Measurements from ENCODE around the gene MOCS2. TPM values are rescaled to one million over a fixed set of nuclear protein-coding genes. Genes with fewer than 3 reads are reported as not detected.
A peak's percentile ranks its signal among the peaks of the same experiment; 100 is the strongest.
"Not testable (repeated sequence)": the region's sequence is repeated elsewhere in the genome, so short reads cannot be mapped to it uniquely, and the experiment has no call there.

Gene MOCS2, protein sequence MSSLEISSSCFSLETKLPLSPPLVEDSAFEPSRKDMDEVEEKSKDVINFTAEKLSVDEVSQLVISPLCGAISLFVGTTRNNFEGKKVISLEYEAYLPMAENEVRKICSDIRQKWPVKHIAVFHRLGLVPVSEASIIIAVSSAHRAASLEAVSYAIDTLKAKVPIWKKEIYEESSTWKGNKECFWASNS
- polyA plus RNA-seq (ENCODE audit: insufficient read length in 4 of 4), result 10 to 100 TPM; 75.6 to 95.4 (median 90.1) TPM

DNA sequence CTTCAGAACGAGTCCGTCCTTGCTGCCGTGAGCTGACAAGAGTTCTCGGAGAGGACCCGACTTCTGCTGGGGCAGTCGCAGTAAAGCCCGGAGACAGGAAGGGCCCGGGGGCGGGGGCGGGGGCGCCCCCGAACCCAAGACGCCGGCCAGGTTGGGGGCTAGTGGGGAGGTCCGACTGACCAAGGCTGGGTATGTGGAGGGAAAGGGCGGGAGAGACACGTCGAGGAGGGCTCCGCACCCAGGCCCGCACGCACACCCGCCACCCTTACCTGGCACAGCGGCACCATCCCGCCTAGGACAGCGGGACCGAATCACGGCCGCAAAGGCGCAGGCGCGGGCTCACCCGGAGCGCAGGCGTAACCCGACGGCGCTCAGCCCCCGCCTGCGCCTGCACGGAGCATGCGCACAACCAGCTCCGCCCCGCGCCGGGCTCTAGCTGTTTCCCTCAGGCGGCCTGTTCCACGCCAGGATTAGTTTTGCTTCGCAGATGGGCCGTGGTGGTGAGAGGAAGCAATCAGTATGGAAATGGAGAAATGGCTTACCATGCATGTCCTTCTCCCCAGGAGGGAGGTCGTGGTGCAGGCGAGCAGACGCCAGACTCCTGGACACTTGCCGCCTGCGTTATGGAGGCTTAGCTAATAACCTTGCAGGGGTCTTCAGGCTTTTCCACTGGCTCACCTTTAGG is at the start of gene MOCS2:
TSS of gene MOCS2 (minus strand) at position 315 of the 685 bp plus-strand sequence. CDS start 2,583 bp downstream, outside the sequence.
- DNase-seq (ENCODE audit: low read depth in 4 of 4, low spot score in 3 of 4), result peak; percentile 82 to 90 (median 84)

DNA sequence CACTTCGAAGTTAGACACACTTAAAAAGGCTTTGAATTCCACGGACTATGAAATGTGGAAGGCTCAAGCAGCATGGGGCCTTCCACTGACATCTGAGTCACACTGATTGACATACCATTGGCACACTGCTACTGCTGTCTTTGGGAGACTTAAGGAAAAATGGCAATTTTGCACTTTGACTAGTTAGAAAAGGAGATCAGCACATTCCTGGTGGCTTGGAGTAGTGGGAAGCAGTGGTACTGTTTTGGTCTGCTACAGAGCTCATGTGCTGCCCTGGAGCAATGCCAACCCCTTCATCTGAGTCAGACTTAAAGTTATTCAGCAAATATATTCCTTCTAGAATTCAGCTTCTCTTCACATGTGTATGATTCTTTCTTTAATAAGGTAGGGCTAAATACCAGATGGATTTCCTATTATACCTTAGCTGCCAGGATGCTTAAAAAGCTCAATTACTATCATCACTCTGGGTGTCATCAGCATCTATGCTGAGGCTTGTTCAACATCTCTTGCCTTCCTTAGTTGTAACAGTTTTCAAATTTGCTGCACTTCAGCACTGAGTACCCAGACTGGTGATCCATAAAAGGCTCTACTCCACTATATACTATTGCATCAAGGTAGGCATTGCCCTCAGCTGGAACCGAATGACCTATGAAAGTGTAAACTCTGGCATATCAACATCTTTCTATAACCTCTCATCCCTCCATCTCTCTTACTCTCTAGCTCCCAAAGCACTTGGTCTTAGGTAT is 42.3 kb upstream of the MOCS2 start:
- DNase-seq (ENCODE audit: low read depth in 4 of 4, low spot score in 3 of 4), result no peak

DNA sequence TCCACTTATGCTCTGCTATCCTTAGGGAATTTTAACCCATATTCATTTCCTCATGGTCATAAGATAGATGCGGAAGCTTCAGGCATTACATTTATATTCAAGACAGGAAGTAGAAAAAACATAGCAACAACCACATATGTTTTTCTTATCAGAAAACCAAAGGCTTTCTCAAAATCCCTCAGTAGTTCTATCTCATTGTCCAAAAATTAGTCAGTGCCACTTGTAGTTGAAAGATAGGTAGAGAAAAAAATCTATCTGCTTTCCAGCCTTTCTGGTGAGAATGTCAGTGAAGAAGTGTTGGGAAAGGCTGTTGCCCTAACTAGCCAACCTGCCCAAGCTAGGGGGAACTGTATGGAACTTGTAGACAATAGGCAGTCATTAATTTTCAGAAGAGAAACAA is 23.5 kb upstream of the MOCS2 start:
- DNase-seq (ENCODE audit: low read depth in 4 of 4, low spot score in 3 of 4), result no peak

DNA sequence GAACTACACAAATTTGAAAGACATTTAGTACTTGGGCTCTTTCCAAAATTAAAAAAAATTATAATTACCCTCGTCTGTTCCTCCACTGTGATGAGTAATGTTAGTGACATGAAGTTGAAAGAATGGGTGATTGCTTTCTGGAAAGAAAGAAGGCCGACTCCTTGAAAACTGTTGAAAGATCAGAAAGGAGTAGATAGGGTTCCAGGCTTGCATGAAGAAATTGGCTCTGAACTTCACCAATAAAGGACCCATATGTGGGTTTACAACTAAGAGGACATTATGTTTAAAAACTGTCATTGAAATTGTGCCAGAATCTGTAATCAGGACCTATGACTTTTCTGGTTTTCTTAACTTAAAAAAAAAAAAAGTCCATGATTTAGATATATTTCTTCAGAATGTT is 20.7 kb upstream of the MOCS2 start:
- DNase-seq (ENCODE audit: low read depth in 4 of 4, low spot score in 3 of 4), result no peak

DNA sequence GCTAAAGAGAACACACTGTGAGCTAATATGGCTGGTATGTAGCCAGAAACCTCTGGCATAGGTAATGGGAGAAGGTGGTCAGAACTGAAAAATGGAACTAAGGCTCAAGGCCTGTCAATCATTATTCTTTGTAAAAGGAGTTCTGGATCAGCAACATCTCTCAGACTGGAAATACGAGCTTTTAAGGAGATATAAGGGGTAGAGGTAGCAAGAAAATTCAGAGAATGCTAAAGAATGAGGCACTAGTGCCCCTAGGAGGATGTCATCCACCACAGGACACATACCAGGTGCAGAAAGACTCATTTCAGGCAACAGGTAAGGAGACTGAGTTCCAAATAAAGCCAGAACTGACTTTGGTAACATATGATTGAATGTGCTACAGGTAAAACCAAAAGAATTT is 18.9 kb upstream of the MOCS2 start:
- no peak for DNase-seq (ENCODE audit: low read depth in 4 of 4, low spot score in 3 of 4)

DNA sequence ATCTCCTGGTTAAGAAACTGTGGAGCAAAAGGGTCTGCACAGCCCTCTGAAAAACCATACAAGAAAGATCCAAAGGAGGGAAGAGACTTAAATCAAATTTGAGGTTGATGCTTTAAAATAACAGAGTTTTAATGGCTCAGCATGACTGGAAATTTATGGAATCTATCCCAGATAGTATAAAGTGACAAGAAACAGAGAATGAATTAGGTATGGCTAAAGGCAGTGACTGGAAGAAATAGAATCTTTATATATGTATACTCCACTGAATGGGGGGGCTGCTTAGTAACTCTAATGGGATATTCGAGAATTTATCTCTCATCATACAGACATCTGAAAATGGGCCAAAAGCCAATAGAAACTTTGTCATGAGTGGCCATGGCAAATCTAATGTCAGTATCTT is 17.6 kb upstream of the MOCS2 start:
- DNase-seq (ENCODE audit: low read depth in 4 of 4, low spot score in 3 of 4), result no peak

DNA sequence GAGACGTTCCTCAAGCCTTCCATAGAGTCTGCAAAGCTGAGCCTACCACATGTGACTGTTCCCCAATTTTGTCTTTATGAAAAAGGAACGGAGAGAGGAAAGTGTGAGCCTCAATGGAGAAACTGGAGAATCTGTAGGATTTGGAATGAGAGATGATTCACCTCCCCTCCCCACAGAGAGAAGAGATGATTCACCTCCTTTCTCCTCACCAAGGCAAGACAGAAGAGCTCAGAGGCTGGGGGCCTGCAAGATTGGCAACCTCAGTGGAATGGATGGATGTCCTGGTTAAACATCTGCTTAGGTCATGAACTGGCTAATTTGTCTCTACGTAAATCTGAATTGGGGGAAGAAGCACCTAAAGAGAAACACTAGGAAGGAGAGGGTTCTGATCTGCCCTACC is 17.0 kb upstream of the MOCS2 start:
- no peak for DNase-seq (ENCODE audit: low read depth in 4 of 4, low spot score in 3 of 4)

DNA sequence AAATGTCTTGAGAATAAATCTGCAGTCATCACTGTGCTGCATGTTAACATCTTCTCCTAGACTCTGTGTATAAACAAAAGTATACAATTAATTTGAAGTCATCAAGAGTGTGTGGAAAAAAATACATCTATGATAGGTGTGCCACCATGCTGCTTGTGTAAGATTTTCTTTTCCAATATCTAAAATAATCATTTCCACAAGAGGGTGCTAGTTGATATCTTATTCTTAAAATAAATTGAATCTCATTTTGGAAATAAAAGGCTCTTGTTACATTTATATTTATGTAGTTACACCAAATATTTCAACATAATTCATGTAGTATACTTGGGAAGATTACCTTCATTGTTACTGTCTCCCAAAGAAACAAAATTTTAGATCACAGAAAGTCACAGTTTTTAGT is 14.1 kb upstream of the MOCS2 start:
- no peak for DNase-seq (ENCODE audit: low read depth in 4 of 4, low spot score in 3 of 4)

DNA sequence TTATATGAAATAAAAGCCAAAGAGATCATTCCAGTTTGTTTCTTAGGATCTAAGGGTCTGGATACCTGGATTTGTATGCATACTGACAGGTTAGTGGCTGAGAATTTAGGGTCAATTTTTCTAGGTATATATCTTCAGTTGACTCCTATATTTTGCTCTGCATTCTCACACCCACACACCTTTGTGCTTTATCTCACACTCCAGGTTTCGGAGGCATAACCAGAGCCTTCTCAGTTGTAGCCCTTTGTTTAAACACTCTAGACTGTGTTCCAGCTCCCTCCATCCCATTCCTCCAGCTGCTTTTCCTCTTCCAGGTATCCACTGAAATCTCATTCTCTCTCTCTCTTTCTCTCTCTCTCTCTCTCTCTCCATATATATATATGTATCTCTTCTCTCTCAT is 10.6 kb upstream of the MOCS2 start:
- DNase-seq (ENCODE audit: low read depth in 4 of 4, low spot score in 3 of 4), result no peak

DNA sequence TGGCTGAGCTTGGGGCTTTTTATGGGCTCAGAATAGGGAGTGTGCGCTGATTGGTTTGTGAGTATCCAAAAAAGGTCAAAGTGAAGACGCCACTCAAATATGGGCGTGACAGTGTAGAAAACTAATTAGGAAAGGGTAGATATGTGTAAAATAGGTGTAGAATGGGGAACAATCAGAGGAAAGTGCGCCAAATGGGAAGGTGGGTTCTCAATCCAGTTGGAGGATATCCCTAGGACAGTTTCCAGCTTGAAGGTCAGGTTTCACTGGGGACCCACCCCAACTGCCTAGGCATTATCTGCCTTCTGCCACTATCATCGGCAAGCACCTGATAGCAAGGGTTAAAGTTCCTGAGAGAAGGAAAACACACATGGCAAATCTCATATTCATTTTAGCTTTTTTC is 9.3 kb upstream of the MOCS2 start:
- no peak for DNase-seq (ENCODE audit: low read depth in 4 of 4, low spot score in 3 of 4)

DNA sequence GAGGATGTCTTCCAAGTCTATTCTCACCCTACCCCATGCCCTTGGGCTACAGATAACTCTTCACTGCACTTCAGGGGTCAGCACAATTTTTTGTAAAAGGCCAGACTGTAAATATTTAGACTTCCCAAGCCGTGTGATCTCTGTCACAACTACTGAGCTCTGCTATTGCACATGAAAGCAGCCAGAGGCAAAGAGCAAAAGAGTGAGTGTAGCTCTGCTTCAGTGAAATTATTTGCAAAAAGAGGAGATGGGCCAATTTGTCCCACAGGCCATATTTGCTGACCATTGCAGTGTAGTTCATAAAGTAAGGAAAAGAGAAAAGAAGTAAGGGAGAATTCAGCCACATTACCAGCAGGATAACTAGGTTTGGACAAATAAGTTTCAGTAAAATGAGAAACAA is 7.0 kb upstream of the MOCS2 start:
- no peak for DNase-seq (ENCODE audit: low read depth in 4 of 4, low spot score in 3 of 4)

DNA sequence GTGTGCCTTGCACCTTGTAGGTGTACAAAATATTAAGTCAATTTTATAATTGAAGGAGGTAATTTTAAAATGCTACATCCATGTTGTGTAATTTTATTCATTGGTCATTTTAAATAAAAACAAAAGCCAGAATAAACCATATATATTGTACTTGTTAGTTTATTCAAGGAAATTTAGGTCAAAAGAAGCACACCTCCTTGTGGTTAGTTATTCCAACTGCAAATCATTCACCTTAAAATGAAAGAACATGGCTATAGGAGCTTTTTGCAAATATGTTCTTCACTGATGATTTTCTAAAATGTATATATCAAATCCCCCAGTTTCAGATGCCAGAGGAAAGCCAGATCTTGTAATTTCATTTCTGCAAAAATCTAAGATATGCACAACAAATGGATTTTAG is 5.4 kb upstream of the MOCS2 start:
- no peak for DNase-seq (ENCODE audit: low read depth in 4 of 4, low spot score in 3 of 4)

DNA sequence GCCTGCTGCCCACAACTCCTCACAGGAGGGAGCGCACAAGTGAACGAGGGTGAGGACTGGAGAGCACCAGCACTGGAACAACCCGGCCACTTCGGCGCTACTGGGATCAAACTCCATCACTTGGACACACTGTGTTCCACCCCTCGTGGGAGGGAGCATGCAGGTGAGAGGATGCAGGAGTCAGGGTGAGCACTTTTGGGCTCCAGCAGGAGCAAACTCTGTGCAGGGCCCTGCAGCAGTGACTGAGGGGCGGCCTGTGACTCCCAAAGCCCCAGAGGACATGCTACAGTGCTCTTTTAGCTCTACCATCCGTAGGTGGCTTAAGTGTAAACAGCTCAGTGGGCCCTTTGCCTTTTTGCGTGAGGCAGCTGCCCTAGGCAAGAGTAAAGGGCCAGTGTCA is 4.4 kb upstream of the MOCS2 start:
- no peak for DNase-seq (ENCODE audit: low read depth in 4 of 4, low spot score in 3 of 4)

DNA sequence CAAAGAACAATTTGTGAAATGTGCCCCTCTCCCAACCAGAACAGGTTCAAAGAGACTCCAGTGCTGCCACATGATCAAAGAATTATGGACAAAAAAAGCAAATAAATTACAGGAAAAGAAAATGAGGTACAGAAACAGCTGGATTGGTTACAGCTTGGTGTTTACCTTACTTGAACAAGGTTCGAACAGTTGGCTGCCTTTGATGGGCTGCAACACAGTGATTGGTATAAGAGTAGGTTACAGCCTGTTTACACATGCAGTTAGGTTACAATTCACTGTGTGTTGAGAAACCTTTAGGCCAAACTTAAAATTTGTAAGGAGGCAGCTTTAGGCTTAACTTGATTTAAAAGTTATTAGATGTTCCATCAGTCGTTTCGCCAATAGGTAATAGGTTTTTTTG is 3.4 kb upstream of the MOCS2 start:
- no peak for DNase-seq (ENCODE audit: low read depth in 4 of 4, low spot score in 3 of 4)

DNA sequence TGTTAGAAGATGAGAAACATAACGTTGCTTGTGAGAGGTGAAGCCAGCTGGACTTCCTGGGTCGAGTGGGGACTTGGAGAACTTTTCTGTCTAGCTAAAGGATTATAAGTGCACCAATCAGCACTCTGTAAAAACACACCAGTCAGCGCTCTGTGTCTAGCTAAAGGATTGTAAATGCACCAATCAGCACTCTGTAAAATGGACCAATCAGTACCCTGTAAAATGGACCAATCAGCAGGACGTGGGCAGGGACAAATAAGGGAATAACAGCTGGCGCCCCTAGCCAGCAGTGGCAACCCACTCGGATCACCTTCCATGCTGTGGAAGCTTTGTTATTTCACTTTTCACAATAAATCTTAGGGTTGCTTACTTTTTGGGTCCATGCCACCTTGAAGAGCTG is 2.8 kb upstream of the MOCS2 start:
- not testable (repeated sequence) for DNase-seq (ENCODE audit: low read depth in 4 of 4, low spot score in 3 of 4)

DNA sequence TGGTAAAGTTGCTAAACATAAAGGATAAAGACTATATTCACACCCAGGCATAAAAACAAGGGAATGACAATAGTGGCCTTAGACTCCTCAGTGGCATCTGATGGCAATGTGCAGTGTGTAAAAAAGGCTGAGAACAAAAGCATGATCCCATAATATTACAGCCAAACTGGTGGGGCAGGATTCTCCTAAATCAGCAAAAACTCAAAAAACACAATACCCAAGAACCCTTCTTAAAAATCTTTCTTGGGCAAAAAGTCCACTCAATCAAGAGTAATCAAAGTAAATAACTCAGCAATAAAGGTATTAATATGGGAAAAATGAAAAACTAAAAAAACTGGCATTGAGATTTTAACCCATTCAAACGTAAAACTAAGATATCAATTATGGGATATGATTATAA is 1.6 kb upstream of the MOCS2 start:
- DNase-seq (ENCODE audit: low read depth in 4 of 4, low spot score in 3 of 4), result no peak

DNA sequence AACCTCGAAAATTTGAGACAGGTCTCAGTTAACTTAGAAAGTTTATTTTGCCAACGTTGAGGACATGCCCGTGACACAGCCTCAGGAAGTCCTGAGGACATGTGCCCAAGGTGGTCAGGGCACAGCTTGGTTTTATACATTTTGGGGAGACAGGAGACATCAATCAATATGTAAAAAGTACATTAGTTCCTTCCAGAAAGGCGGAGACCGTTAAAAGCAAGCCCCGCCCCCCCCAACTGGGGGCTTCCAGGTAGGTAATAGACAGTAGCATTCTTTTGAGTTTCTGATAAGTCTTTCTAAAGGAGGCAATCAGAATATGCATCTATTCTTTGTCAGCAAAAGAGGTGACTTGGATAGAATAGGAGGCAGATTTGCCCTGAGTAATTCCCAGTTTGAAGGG is 599 bp upstream of the MOCS2 start:
- no peak for DNase-seq (ENCODE audit: low read depth in 4 of 4, low spot score in 3 of 4)

DNA sequence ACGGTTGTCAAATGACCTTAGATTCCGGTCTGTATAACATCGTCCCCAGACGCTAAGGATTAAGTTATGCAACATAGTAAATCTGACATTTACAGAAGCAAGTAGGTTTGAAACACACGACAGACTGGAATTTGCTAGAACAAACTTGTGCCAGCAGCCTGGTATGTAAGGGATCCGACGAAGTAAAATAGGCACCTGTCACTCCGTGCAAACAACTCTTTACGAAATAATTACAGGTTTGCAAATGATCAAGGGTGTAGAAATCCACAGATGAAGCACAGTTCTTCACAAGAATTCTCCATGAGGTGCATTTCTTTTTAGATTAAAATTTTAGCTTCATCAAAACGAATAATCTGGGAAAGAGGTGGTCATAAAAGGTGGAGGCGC is 508 bp downstream of the MOCS2 start:
- DNase-seq (ENCODE audit: low read depth in 4 of 4, low spot score in 3 of 4), result peak in 2 of 4 donors; percentile 4 to 28

DNA sequence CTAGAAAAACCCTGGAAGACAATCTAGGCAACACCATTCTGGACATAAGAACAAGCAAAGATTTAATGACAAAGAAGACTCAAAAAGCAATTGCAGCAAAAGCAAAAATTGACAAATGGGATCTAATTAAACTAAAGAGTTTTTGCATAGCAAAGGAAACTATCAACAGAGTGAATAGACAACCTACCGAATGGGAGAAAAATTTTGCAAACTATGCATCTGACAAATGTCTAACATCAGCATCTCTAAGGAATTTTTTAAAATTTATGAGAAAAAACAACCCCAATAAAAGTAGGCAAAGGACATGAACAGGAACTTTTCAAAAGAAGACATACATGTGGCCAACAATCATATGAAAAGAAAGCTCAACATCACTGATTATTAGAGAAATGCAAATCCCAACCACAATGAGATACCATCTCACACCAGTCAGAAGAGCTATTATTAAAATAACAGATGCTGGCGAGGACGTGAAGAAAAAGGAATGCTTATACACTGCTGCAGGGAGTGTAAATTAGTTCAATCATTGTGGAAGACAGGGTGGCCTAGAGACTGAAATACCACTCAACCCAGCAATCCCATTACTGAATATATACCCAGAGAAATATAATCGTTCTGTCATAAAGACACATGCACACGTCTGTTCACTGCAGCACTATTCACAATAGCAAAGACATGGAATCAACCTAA is 3.8 kb downstream of the MOCS2 start:
- DNase-seq (ENCODE audit: low read depth in 4 of 4, low spot score in 3 of 4), result no peak

DNA sequence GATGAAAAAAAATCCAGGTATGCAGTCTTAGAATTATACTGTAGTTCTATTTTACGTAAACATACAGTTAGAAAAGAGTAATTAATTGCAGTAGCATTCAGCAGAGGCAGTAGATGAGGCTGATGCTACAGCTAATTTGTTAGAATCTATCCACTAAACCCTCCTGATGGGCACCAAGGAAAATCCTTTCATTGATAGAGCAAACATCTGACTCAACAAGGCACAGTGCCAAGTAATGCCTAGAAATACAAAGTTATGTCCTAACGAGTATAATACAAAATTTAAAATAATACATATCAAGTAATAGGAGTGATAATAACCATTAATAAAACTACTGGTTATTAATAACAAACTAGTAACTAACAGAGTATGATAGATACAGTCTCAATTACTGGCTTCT is 9.0 kb downstream of the MOCS2 start:
- no peak for DNase-seq (ENCODE audit: low read depth in 4 of 4, low spot score in 3 of 4)

DNA sequence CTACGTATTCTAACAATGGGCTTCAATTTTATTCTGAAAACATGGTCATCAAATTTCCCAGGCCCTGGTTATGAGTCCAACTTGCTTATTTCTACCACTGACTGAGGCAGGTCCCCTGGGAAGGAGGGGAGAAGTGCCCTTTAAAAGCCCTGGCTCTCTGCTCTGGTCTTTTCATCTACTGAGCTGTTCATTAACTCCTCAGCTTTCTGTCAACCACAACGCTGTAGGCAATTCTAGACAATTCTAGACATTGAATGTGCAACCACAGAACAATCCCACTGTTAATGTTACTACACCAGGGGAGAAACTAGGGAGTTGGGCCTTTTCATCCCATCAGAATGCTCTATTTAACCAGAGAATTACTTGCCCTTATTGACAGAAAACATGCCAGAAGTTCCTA is 10.0 kb downstream of the MOCS2 start:
- DNase-seq (ENCODE audit: low read depth in 4 of 4, low spot score in 3 of 4), result peak in 2 of 4 donors; percentile 9 to 16

Data from right renal pelvis (tissue), 4 donors.